HG03066 (cell line): ENCODE data around the gene CD248.
"Not testable (repeated sequence)": the region's sequence is repeated elsewhere in the genome, so short reads cannot be mapped to it uniquely, and the experiment has no call there.

Experiments used
- ATAC-seq: cut with Tn5 transposase; IDR thresholded peaks from one replicate; pipeline ENCODE4 v1.9.1; 2021; ENCODE audit warnings: low read depth; ENCODE audit not compliant: unreplicated experiment

CD248 gene

DNA sequence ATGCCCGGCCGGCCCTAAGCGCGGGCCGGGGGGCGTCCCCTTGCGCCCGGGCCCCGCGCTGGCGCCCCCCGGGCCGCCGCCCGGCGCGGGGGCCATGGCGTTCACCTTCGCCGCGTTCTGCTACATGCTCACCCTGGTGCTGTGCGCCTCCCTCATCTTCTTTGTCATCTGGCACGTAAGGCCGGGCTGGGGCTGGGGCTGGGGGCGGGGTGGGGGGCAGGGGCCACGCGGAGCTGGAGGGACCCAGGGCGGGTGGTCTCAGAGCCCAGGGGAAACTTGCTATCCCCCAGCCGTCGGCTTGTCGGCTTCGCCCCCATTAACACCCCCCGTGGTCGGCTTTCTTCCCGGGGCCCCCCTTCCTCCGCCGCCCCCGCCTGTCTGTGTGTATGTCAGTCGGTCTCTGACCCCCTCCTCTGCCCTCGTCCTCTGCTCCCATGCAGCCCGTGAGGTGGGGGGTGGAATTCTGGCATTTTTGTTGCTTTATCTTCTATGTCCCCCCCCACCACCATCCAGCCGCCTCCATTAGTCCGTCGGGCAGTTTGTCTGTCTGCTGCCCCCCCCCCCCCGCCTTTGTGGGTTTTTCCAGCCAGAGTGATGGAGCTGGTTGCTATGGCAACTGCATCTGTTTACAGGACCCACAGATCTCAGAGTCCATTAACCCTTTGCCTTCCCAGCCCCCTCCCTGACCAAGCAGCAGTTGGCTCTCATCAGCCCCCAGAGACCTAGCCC is 38.3 kb downstream of the CD248 start:
- no peak for ATAC-seq

DNA sequence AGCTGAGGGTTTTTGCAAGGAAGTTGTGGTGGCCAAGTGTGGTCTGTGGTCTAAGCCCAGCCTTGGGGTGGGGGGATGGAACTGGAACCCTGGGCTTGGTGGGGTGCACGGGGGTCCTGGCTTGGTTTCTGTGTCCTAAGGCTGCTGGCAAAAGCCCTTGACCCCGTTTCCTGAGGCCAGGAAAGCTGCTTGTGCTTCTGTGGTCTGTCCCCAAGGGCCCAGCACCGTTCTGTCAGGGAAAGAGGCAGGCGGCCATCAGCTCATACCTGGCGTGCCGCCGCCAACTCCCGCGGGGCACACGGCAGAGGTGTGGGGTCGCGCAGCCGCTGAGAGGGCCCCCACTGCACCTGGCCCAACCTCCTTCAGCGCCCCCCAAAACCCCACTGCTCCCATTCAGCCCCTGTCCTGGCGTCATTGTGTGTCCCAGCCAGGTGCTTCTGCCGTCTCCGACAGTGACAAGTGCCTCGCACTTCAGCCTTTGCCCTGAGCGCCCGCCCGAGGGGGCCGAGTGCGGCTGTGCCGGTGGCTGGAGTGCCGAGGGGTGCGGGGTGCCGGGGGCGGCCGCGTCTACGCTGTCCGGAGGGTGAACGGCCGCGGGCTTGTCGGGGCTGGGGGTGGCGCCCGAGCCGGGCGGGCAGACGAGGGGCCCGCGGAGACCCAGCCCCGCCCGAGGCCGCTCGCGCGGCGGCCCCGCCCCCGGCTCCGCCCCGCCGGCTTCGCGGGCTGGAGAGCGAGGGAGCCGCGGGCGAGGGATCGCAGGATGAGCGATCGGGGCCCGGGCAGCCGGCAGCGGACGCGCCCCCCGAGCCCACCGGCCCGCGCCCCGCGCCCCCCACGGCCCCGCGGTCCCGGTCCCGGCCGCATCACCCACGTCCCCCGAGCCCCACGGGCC is 39.1 kb downstream of the CD248 start, which contains the start of gene CNIH2:
TSS of gene CNIH2 (plus strand) at position 705 of the 892 bp plus-strand sequence. CDS start 282 bp downstream, outside the sequence.
- ATAC-seq = no peak

DNA sequence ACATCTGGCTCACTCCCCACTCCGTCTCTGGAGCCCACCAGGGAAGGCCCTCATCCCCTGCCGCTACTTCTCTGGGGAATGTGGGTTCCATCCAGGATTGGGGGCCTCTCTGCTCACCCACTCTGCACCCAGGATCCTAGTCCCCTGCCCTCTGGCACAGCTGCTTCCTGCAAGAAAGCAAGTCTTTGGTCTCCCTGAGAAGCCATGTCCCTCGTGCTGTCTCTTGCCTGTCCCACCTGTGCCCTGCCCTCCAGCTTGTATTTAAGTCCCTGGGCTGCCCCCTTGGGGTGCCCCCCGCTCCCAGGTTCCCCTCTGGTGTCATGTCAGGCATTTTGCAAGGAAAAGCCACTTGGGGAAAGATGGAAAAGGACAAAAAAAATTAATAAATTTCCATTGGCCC is 39.8 kb downstream of the CD248 start:
- ATAC-seq = not testable (repeated sequence)

DNA sequence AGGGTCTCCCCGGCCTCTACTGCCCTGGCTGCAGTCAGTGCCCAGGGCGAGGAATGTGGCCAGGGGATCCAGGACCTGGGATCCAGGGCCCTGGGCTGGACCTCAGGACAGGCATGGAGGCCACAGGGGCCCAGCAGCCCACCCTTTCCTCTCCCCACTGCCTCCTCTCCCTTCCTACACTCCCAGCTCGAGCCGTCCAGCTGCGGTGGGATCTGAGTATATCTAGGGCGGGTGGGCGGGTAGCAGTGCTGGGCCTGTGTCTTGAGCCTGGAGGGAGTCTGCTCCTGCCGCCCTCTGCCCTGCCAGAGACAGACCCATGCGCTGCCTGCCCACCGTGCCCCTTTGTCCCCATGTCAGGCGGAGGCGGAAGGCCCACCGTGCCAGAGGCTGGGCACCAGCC is 40.2 kb downstream of the CD248 start:
- ATAC-seq = not testable (repeated sequence)

DNA sequence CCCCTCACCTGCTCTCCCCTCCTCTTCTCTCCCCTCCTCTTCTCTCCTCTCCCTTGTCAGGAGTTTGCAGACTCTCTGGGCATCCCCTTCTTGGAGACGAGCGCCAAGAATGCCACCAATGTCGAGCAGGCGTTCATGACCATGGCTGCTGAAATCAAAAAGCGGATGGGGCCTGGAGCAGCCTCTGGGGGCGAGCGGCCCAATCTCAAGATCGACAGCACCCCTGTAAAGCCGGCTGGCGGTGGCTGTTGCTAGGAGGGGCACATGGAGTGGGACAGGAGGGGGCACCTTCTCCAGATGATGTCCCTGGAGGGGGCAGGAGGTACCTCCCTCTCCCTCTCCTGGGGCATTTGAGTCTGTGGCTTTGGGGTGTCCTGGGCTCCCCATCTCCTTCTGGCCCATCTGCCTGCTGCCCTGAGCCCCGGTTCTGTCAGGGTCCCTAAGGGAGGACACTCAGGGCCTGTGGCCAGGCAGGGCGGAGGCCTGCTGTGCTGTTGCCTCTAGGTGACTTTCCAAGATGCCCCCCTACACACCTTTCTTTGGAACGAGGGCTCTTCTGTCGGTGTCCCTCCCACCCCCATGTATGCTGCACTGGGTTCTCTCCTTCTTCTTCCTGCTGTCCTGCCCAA is 40.7 kb downstream of the CD248 start:
- no peak for ATAC-seq

DNA sequence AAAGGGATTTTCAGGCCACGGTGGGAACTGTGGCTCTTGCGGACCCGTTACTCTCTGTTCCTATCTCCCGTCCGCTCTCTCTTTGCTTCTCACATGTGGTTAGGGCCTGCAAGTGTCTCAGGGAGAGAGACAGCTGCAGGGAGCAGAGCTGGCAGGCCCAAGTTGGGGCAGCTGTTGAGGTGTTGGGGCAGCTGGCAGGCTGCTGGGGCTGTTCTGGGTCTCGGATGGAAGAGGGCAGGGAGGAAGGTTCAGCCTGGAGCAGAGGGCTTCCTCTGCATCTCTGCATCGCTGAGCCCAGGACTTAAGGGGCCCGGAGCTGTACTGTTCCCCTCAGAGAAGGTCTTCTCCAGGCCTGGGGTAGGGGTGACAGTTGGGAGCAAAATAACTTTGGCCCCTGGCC is 41.4 kb downstream of the CD248 start:
- ATAC-seq = no peak

DNA sequence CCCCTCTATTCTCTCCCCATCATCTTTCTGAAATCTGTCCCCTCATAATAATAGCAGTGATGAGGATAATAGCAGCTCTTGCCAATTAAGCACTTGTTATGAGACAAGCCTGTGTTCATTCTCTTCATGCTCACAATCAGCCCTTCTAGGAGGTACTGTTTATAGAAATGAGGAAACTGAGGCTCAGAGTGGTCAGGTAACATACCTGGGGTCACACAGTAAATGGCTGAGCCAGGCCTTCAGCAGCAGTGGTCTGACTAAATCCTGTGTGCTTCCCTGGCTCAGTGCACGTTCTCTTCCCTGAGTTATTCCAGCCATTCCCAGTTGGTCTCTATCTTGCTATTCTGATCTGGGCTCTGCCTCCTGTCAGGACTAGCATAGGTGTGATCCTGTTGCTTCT is 42.6 kb downstream of the CD248 start:
- ATAC-seq = no peak

DNA sequence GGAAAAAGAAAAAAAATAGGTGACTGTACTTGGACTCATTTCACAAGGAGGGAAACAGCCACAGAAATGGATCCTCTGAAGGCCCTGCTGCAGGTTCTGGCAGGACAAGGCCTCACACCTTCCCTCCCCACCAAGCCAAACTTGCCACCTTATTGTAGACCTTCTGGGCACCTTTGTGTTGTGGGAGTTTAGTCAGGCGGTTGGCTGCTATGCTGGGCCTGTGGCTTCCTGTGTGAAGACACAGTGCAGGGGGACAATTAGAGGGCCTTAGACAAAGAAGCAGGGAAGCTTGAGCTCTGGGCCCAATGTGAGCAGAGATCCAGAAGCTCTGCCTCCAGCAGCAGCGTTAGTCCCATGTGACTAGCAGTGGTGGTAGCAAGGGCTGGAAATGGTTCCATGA is 44.2 kb downstream of the CD248 start:
- no peak for ATAC-seq

DNA sequence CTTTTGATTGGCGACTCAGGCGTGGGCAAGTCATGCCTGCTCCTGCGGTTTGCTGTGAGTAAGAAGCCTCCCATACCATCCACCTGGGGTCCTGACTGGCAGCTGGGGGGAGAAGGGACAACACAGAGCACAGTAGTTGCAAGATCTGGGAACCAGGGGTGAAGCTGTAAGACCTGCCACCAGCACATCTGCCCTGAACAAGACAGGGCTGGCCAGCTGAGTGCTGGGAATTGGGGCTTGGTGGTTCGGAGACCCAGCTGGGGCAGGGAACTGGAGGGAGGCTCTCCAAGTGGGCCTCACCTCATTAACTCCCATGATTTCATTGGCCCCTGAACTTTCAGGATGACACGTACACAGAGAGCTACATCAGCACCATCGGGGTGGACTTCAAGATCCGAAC is 45.0 kb downstream of the CD248 start:
- no peak for ATAC-seq

DNA sequence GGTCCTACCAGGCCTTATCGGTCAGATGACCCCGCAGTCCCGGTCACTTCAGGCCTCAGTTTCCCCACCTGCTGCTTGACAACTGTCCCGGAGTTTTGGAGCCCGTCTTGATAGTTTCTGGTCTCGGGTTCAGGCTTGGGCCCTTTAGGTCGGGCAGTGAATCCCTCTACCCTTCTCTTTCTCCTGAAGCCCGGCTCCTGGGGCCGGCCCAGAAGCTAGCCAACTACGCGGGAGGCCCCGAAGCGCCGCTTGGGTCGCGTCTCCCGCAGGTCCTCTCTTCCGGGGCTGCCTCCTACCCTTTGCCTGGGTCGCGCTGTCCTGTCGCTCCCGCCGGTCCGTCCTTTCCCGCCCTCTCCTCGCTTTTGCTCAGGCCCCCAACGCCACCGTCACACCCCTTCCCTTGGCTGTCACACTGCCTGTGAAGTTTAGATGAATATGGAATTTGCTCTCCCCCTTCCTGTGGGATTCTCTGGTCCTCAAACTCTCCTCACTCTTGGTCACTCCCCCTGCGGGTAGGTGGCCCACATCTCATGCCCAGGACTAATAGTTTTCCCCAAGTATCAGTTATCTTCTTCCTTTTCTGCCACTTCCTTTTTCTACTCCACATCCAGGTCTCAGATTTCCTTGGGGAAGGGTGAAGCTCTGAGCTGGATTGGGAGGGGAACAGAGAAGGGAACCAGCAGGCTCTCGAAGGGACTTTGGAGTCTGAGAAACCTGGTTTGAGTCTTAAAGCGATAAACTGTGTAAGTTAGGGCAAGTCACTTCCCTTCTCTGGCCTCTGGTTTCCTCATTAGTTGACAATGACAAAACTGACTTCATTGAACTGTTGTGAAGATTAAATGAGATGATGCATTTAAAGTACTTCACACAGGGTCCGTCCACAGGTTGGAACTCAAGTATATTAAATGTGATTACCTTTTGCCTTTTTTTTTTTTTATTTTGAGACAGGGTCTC is 47.6 kb downstream of the CD248 start:
- no peak for ATAC-seq

DNA sequence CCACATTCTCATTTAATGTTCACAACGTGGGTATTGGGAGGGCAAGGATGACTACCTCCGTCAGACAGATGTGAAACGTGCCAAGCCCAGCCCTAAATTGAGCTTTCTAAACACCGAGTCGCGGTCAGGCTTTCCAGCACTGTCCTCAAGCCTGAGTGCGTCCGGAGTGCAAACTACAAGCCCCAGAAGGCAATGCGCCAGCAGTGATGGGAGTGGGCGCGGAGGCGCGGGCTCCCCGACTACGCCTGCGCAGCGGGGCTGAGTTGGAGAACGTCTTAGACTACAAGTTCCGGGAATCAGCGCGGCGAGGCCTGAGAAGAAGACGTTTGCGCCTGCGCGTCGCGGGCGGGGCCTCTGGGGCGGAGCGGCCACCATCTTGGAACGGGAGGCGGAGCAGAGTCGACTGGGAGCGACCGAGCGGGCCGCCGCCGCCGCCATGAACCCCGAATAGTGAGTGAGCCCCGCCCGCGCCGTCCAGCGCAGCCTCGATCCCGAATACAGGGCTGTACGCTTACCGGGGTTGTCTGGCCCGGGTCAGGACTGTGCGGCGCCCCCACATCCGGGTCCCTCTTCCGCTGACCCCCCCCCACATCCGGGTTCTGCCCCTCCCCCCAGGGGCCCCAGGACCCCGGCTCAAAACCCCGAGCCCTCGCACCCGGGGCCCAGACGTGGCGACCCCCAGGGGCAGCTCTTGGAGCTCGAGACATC is 48.4 kb downstream of the CD248 start, which contains the start of gene RAB1B:
TSS of gene RAB1B (plus strand) at position 396 of the 708 bp plus-strand sequence. CDS start at position 437, 41 bp downstream.
- ATAC-seq = peak; percentile 69

DNA sequence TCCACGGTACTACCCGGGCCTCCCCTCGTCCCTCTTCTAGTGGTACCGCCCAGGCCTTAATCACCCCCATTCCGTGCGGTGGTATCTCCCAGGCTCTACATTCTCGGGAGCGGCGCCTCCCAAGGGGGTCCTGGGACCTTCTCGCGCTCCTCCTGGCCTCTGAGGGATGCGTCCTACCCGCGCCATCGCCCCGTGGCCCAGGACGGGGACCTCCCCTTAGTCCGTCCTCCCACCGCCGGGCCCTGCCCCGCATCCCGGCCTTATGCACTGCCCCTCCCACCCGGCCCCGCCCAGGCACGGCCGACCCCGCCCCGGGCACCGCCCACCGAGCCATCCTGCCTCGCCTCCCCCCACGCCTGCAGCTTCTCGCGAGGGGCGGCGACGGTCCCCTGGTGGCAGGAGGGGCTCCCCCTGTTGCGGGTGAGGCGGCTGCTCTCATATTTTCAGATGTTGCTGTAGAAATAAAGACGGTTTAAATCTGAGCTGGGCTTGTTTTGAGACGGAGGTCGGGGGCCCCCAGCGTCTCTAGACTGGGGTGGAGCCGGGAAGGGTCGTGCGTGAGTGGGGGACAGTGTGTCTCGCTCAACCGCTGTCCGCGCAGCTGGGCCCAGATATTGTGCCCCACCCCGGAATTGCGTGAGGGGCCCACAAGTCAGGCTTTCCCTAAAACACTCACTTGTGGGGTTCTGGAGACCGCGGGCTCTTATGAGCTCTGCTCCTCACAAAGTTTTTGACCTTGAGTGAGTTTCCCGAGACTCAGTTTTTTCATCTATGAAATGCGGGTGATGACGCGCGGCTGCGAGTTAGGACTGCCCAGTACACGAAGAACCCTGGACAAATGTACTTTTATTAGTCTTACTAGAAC is 49.2 kb downstream of the CD248 start:
- ATAC-seq = peak; percentile 45

DNA sequence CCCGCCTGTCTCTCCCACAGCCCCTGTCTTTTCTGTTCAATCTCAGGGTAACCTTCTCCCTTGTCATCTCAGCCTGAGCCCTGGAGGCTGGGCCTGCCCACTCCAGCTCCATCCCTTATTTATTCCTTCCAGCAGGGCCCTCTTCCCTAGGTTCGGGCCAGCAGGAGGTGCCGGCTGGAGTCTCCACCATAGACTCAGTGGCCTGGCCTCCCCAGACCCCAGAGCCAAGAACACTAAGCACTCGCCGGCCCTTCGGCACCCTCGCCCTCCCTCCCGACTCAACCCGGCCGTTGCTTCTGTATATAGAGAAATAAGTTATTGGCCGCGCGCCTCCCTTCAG is 49.8 kb downstream of the CD248 start:
- ATAC-seq = no peak

DNA sequence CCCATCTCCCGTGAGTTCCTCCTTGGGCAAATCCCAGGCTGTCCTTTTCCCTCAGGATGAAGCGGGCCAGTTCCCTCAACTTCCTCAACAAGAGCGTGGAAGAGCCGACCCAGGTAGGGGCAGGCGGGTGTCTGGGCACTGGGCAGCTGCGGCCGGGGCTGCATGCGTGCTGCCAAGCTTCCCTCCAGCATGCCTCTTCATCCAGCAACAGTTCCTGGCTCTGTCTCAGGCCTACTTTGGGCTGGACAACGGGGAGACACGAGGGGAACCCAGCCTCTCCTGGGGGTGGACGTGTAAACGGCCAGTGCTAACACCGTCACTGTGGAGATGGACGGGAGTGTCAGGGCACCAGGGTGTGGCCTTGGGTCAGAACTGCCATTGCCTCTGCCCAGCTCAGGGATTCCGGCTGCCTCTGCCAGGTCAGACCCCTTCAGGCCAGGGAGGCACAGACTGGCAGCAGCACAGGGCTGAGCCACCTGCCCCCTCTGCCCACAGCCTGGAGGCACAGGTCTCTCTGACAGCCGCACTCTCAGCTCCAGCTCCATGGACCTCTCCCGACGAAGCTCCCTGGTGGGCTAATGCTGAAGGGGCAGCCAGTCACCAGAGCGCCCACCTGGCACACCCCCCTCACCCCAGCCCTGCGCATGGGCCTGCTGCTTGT is 50.3 kb downstream of the CD248 start:
- ATAC-seq = no peak

DNA sequence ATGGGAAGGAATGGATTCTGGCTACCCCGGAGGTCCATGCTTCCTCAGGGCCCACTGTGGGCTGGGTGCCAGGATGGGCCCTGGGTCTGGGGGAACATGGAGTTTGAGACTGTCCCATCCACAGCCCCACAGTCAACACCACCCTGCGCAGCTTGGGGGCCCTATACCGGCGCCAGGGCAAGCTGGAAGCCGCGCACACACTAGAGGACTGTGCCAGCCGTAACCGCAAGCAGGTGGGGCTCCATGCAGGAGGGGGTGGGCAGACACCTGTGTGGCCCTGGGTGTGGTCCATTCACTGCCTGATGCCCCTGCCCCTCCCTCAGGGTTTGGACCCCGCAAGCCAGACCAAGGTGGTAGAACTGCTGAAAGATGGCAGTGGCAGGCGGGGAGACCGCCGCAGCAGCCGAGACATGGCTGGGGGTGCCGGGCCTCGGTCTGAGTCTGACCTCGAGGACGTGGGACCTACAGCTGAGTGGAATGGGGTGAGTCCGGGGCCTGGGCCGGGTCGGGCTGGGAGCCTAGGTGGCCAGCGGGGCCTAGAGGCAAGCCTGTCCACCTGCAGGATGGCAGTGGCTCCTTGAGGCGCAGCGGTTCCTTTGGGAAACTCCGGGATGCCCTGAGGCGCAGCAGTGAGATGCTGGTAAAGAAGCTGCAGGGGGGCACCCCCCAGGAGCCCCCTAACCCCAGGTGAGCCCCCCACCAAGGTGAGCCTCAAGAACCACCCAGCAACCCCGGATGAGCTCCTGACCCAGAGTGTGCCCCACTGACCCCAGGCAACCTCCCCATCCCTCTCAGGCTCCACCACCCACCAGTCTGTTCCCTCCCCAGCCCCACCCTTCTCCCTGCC is 51.1 kb downstream of the CD248 start:
- no peak for ATAC-seq

DNA sequence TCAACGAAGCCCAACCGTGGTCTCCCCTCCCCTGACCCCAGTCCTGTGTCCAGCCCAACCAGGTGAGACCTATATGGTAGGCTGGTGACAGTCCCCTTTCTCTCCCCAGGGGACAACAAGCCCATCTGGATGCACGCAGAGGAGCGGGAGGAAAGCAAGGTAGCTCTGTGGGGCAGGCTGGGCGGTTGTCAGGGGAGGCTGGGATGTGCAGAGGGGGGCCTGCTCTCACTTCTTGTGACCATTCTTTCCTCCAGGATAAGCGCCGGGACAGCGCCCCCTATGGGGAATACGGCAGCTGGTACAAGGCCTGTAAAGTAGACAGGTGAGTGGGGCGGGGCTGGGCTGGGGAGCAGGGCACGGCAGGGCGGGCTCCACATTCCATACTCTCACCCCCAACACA is 51.9 kb downstream of the CD248 start:
- ATAC-seq = no peak
